GM23338 (cell line): ENCODE measurements around the gene DYSF. TPM values are rescaled to one million over a fixed set of nuclear protein-coding genes. Genes with fewer than 3 reads are reported as not detected.

Experiments
- ATAC-seq: fragments of 200-7000 bp; cut with Tn5 transposase; 3 replicates; pipeline ENCODE4 v1.9.1; 2020
- DNase-seq: peaks from one replicate; pipeline ENCODE4 v3.0.0-alpha.2; 2015; ENCODE audit warnings: low spot score
- H2AFZ ChIP-seq: fragments of 200-600 bp; sonication (generic); 2 replicates; pipeline ENCODE4 v1.8.0; 2016; ENCODE audit warnings: antibody characterized with exemption, mild to moderate bottlenecking, moderate library complexity
- H3F3A ChIP-seq: fragments of 200-600 bp; sonication (generic); replicated peaks from 2 replicates; pipeline ENCODE4 v1.8.0; 2017; ENCODE audit warnings: antibody characterized with exemption, mixed run types, low read depth
- H3K27ac ChIP-seq: fragments of 200-600 bp; sonication (generic); 2 replicates; pipeline ENCODE4 v1.6.1; 2016; ENCODE audit warnings: low read depth
- H3K27me3 ChIP-seq: fragments of 200-600 bp; sonication (generic); 2 replicates; pipeline ENCODE4 v1.8.0; 2016; ENCODE audit warnings: mild to moderate bottlenecking, mixed run types, moderate library complexity; ENCODE audit not compliant: insufficient read depth
- H3K36me3 ChIP-seq: fragments of 200-600 bp; sonication (generic); 2 replicates; pipeline ENCODE4 v1.8.0; 2016; ENCODE audit warnings: mild to moderate bottlenecking; ENCODE audit not compliant: insufficient read depth
- H3K4me1 ChIP-seq: fragments of 200-600 bp; sonication (generic); 2 replicates; pipeline ENCODE4 v1.8.0; 2016; ENCODE audit warnings: mild to moderate bottlenecking, moderate library complexity; ENCODE audit not compliant: insufficient read depth
- H3K4me2 ChIP-seq: fragments of 200-600 bp; sonication (generic); 2 replicates; pipeline ENCODE4 v1.7.1; 2017; ENCODE audit warnings: mixed run types
- H3K4me3 ChIP-seq: fragments of 200-600 bp; sonication (generic); 2 replicates; pipeline ENCODE4 v1.6.1; 2016; ENCODE audit warnings: mixed run types
- H3K79me2 ChIP-seq: fragments of 200-600 bp; sonication (generic); replicated peaks from 2 replicates; pipeline ENCODE4 v1.8.0; 2017; ENCODE audit warnings: mild to moderate bottlenecking; ENCODE audit not compliant: insufficient read depth
- H3K9me2 ChIP-seq: fragments of 200-600 bp; sonication (generic); 2 replicates; pipeline ENCODE4 v1.8.0; 2017; ENCODE audit not compliant: insufficient read depth
- H4K20me1 ChIP-seq: fragments of 200-600 bp; sonication (generic); replicated peaks from 2 replicates; pipeline ENCODE4 v1.8.0; 2017; ENCODE audit warnings: mild to moderate bottlenecking; ENCODE audit not compliant: insufficient read depth
- H3K27ac Mint-ChIP-seq: 2 replicates; pipeline ENCODE4 v1.8.0; 2020; ENCODE audit warnings: inconsistent platforms, mild to moderate bottlenecking, moderate library complexity, mixed read lengths
- H3K27me3 Mint-ChIP-seq: 3 replicates; pipeline ENCODE4 v1.8.0; 2022; ENCODE audit warnings: low read depth, mild to moderate bottlenecking, moderate library complexity, mixed read lengths, inconsistent platforms; ENCODE audit not compliant: insufficient read depth, poor library complexity
- H3K36me3 Mint-ChIP-seq: 3 replicates; pipeline ENCODE4 v1.8.0; 2021; ENCODE audit warnings: low read depth, mild to moderate bottlenecking, inconsistent platforms, moderate library complexity, mixed read lengths
- H3K4me1 Mint-ChIP-seq: 3 replicates; pipeline ENCODE4 v1.8.0; 2020; ENCODE audit warnings: mild to moderate bottlenecking, inconsistent platforms, mixed read lengths
- H3K4me3 Mint-ChIP-seq: 3 replicates; pipeline ENCODE4 v1.8.0; 2021; ENCODE audit warnings: moderate library complexity, mild to moderate bottlenecking, inconsistent platforms, mixed read lengths
- H3K9me3 Mint-ChIP-seq: 3 replicates; pipeline ENCODE4 v1.8.0; 2020; ENCODE audit warnings: moderate library complexity, mild to moderate bottlenecking, inconsistent platforms, mixed read lengths
- CREB1 ChIP-seq: fragments of 250-450 bp; sonication (Bioruptor Pico); IDR thresholded peaks from 2 replicates; pipeline ENCODE4 v1.5.0; 2020; ENCODE audit warnings: low read depth, mild to moderate bottlenecking, moderate library complexity
- CTCF ChIP-seq, 2 experiments: fragments of 200-600 bp in 1 of 2; sonication (generic) in 1 of 2; conservative IDR thresholded peaks; 2 replicates each; pipeline versions ENCODE4 v1.5.1 to v1.6.1; 2016 to 2017; ENCODE audit warnings: antibody characterized with exemption in 2 of 2, low read depth in 2 of 2, mild to moderate bottlenecking in 2 of 2, moderate library complexity in 1 of 2
- ETS1 ChIP-seq: IDR thresholded peaks from 2 replicates; pipeline ENCODE4 v1.6.1; 2016; ENCODE audit warnings: antibody characterized with exemption
- EZH2 ChIP-seq: fragments of 200-600 bp; sonication (generic); IDR thresholded peaks from one replicate; pipeline ENCODE4 v1.8.0; 2017; ENCODE audit warnings: antibody characterized with exemption, mild to moderate bottlenecking, low read depth; ENCODE audit not compliant: unreplicated experiment
- EZH2phosphoT487 ChIP-seq: fragments of 200-600 bp; sonication (generic); IDR thresholded peaks from one replicate; pipeline ENCODE4 v1.8.1; 2018; ENCODE audit warnings: antibody characterized with exemption; ENCODE audit not compliant: unreplicated experiment
- JUNB ChIP-seq: IDR thresholded peaks from one replicate; pipeline ENCODE4 v1.6.1; 2016; ENCODE audit warnings: antibody characterized with exemption; ENCODE audit not compliant: unreplicated experiment
- NANOG ChIP-seq: IDR thresholded peaks from 2 replicates; pipeline ENCODE4 v1.6.1; 2016; ENCODE audit warnings: antibody characterized with exemption, borderline replicate concordance
- POLR2AphosphoS5 ChIP-seq: IDR thresholded peaks from 2 replicates; pipeline ENCODE4 v1.6.1; 2016; ENCODE audit warnings: antibody characterized with exemption, low read depth
- REST ChIP-seq: IDR thresholded peaks from one replicate; pipeline ENCODE4 v1.6.1; 2018; ENCODE audit warnings: antibody characterized with exemption; ENCODE audit not compliant: unreplicated experiment
- STAT1 ChIP-seq: IDR thresholded peaks from one replicate; pipeline ENCODE4 v1.6.1; 2016; ENCODE audit warnings: antibody characterized with exemption; ENCODE audit not compliant: unreplicated experiment
- ZNF114 ChIP-seq: fragments of 250-450 bp; sonication (Bioruptor Pico); IDR thresholded peaks from 2 replicates; pipeline ENCODE4 v1.5.0; 2020; ENCODE audit warnings: mild to moderate bottlenecking, moderate library complexity
- ZNF331 ChIP-seq: fragments of 250-450 bp; sonication (Bioruptor Pico); IDR thresholded peaks from 2 replicates; pipeline ENCODE4 v1.5.0; 2020; ENCODE audit warnings: low read depth, mild to moderate bottlenecking, moderate library complexity
- ZNF462 ChIP-seq: fragments of 250-450 bp; sonication (Bioruptor Pico); IDR thresholded peaks from 2 replicates; pipeline ENCODE4 v1.5.0; 2020; ENCODE audit warnings: mild to moderate bottlenecking, moderate library complexity
- polyA plus RNA-seq: library from polyadenylated mRNA; unstranded; fragments of >200 nt; fragmentation: Nextera tagmentation; extraction: Ambion mirVana; gene quantifications from 2 replicates; pipeline ENCODE4 v1.2.1, GENCODE V29; 2016
- total RNA-seq: library from RNA; depleted of rRNA; stranded (reverse); fragments of >200 nt; shearing (Covaris generic); gene quantifications from 2 replicates; pipeline ENCODE4 v1.2.3, GENCODE V29; 2014

DYSF gene
- total and polyA plus RNA-seq, 2 experiments from 2014 or later, result 7.3 to 21.3 TPM

GRCh38 chr2:71465961-71466300, 12.6 kb downstream of the DYSF start:
- H3K4me1 Mint-ChIP-seq, result peaks cover 21% of the 10 kb centered on the region
- H3K27ac Mint-ChIP-seq, result no peak overlapping the region
- H3K9me2 ChIP-seq, result no peaks in the 10 kb centered on the region; the same call in 1 of the 2 replicates
- H3K27me3 ChIP-seq, result peaks cover 65% of the 10 kb centered on the region
- peaks cover 5% of the 10 kb centered on the region for H4K20me1 ChIP-seq
- H3K27me3 Mint-ChIP-seq, result peaks cover 28% of the 10 kb centered on the region
- no peak overlapping the region for H3K27ac ChIP-seq
- TF ChIP-seq STAT1 (no peak), POLR2AphosphoS5 (no peak), CREB1 (no peak), ZNF331 (CRISPR knock-in tag) (no peak), EZH2 (no peak), CTCF (conservative IDR thresholded peaks at IDR 0.05; ENCODE audit: low read depth in 2 of 2) (no peak), ZNF114 (CRISPR knock-in tag) (no peak), REST (no peak), JUNB (no peak), ZNF462 (CRISPR knock-in tag) (no peak), ETS1 (no peak), EZH2phosphoT487 (no peak), NANOG (no peak)
- no peaks in the 10 kb centered on the region for H3K79me2 ChIP-seq
- 0 out of 2 replicates have a peak, but pooled peaks cover 2% of the 10 kb centered on the region for H3F3A ChIP-seq
- H3K4me3 Mint-ChIP-seq, result no peak overlapping the region
- H3K9me3 Mint-ChIP-seq, result peaks cover 12% of the 10 kb centered on the region; the same call in 2 of the 3 replicates
- peaks cover 20% of the 10 kb centered on the region; the same call in 1 of the 2 replicates for H3K4me1 ChIP-seq
- peak overlapping the region; percentile 98 for H3K4me2 ChIP-seq
- DNase-seq (no peak), ATAC-seq (peak; percentile 26)
- peak overlapping the region; percentile 79 for H3K4me3 ChIP-seq
- no peaks in the 10 kb centered on the region; the same call in 1 of the 2 replicates for H3K36me3 ChIP-seq
- peak overlapping the region; percentile 89 for H2AFZ ChIP-seq
- H3K36me3 Mint-ChIP-seq, result peaks cover 11% of the 10 kb centered on the region
